Measurements from ENCODE around the gene P2RX5. TPM values are rescaled to one million over a fixed set of nuclear protein-coding genes. Genes with fewer than 3 reads are reported as not detected.

P2RX5 gene
- total and polyA plus RNA-seq, 10 of the 15 experiments (the other 5 are each of a cell fraction or from before 2014, with no cell fraction given) = 6.9 to 28.8 (median 19.5) TPM

DNA sequence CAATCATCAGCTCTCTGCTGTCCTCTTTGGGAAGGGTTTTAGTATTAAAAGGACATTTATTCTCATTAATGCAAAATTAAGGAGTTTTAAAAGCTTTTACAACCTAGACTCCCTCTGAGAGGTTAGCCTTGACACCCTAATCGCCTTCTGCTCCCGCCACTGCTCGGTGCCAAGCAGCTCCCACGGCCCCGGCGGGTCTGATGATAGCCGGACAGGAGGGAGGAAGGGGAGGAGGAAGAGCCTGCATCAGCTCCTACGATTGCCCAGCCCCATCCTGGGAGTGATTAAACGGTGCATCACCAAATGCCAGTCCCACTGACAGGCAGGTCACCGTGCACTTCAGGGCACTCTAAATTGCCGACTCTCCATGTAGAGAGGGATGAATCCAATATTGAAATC lies 68.2 kb downstream of the P2RX5 start (continued):
- TF ChIP-seq, protein P1, sequence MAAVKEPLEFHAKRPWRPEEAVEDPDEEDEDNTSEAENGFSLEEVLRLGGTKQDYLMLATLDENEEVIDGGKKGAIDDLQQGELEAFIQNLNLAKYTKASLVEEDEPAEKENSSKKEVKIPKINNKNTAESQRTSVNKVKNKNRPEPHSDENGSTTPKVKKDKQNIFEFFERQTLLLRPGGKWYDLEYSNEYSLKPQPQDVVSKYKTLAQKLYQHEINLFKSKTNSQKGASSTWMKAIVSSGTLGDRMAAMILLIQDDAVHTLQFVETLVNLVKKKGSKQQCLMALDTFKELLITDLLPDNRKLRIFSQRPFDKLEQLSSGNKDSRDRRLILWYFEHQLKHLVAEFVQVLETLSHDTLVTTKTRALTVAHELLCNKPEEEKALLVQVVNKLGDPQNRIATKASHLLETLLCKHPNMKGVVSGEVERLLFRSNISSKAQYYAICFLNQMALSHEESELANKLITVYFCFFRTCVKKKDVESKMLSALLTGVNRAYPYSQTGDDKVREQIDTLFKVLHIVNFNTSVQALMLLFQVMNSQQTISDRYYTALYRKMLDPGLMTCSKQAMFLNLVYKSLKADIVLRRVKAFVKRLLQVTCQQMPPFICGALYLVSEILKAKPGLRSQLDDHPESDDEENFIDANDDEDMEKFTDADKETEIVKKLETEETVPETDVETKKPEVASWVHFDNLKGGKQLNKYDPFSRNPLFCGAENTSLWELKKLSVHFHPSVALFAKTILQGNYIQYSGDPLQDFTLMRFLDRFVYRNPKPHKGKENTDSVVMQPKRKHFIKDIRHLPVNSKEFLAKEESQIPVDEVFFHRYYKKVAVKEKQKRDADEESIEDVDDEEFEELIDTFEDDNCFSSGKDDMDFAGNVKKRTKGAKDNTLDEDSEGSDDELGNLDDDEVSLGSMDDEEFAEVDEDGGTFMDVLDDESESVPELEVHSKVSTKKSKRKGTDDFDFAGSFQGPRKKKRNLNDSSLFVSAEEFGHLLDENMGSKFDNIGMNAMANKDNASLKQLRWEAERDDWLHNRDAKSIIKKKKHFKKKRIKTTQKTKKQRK (IDR thresholded peaks at IDR 0.05; ENCODE audit: low read depth, low read length) = no peak
- TF ChIP-seq TBL1XR1 (IDR thresholded peaks at IDR 0.05; ENCODE audit: low read depth, low read length) = no peak
- TF ChIP-seq KLF5 (IDR thresholded peaks at IDR 0.05; ENCODE audit: partially characterized antibody) = no peak
- TF ChIP-seq HCFC1 (IDR thresholded peaks at IDR 0.05; ENCODE audit: low read length) = no peak
- no peak for TF ChIP-seq NRF1 (conservative IDR thresholded peaks at IDR 0.05; ENCODE audit: low read depth, low read length)
- TF ChIP-seq BHLHE40 (IDR thresholded peaks at IDR 0.05; ENCODE audit: borderline replicate concordance in 1 of 2, low read depth in 2 of 2, low read length in 1 of 2) = no peak
- no peak for TF ChIP-seq SRF (IDR thresholded peaks at IDR 0.05; ENCODE audit: low read depth in 2 of 2, low read length in 2 of 2)
- no peak for TF ChIP-seq POU2F2 (IDR thresholded peaks at IDR 0.05; ENCODE audit: borderline replicate concordance, low read depth, low read length)
- TF ChIP-seq ZBED1 (IDR thresholded peaks at IDR 0.05; ENCODE audit: borderline replicate concordance) = no peak
- no peak for TF ChIP-seq KAT2A (conservative IDR thresholded peaks at IDR 0.05; ENCODE audit: control insufficient read depth, low read depth, low read length)
